NCI-H1930 (cell line): ENCODE measurements around the gene C16orf74.

Experiments
- DNase-seq, 2 experiments: peaks; one replicate each; lab custom pipeline; 2025; lab: John Stamatoyannopoulos, UW

The C16orf74 gene

DNA sequence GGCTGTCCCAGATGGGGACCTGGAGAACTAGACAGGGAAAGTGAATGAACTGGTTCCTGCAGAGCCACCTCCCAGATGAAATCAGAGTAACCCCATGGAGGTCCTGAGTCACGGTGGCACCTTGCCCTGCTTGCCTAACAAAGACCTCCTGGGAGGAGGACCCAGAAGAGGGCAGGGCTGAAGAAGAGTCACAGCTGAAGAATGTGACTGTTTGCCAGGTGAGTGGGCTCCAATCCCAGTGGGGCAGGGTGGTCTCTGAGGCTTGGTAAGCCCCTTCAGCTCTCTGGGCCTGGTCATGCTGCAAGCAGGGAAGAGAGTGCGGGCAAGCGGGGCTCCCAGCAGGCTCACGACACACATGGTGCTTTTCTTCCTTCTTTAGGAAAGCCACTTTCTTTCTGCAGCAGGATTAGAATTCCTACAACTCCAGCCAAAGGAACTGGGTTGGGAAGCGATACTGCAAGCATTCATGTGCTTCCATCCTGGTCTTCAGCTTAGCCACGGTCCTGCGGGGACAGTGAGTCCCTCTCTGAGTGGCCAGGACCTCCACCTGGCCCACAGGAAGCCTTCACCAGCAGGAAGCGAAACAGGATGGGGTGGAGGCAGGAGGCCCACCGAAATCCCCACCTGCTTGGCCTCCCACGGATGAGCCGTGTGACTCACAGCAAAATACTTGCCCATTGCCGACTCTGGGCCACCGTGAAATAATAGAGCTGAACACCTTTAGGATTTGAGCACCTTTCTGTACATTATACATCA lies 4.3 kb downstream of the C16orf74 start:
- DNase-seq, result no peak

DNA sequence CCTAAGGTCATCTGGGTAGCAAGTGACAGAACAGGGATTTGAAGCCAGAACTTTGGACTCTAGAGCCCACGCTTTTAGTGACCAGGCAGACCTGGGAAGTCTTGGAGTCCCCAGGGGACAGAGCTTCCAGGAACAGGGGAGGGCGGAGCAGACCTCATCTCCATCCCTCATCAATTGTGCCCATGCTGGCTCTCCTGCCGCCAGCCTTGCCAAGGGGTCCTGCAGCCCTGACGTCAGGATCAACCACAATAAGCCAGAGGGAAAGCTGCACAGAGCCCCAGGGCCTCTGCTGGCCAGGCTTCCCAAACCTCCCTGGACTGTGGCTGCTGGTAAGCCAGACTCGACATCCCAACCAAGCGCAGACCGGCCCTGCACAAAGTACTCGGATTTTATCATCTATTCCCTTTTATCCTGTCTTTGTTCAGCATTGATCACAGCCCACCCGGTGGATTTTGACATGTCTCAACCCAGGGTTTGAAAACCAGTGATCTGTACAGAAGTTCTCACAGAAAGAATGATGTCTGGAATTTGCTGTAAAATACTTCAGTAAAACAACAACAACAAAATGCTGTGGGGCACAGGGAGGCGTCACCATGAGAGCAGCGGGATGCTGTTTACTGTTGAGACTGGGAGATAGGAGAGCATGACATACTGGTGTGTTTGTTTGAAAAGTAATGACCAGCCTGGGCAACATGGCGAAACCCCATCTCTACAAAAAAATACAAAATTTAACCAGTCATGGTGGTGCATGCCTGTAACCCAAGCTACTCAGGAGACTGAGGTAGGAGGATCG lies 11.8 kb downstream of the C16orf74 start:
- DNase-seq, result no peak

DNA sequence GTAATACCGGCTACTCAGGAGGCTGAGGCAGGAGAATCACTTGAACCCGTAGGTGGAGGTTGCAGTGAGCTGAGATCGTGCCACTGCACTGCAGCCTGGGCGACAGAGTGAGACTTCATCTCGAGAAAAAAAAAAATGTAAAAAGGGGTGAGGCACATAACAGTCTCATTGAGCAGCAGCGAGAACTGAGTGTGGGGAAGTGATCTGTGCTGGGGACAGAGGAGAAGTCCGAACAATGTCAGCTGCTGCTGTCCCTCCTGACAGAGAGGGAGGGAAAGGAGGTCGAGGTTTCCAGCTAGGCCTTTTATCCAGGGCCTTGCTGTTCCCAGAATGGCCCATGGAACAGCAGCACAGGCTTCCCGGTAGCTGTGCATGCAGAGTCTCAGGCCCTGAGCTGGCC lies 14.0 kb downstream of the C16orf74 start:
- DNase-seq, result no peak

DNA sequence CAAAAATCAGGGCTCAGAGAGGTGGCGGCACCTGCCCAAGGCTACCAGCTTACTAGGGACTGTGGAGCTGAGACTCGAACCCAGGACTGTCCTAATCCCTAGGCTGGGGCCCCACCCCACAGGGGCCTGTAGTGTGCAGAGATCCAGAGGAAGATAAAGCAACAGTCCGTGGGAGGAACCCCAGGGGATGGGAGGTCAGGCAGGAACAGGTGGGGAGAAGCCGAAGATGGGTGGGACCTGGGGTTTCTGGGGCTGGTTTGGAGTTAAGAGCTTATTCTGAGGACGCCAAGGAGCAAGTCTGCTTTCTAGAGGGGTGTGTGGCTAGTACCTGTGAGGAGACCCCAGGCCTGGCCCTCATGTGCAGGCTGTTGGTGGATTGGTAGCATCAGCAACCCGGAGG lies 14.9 kb downstream of the C16orf74 start:
- DNase-seq, result no peak

DNA sequence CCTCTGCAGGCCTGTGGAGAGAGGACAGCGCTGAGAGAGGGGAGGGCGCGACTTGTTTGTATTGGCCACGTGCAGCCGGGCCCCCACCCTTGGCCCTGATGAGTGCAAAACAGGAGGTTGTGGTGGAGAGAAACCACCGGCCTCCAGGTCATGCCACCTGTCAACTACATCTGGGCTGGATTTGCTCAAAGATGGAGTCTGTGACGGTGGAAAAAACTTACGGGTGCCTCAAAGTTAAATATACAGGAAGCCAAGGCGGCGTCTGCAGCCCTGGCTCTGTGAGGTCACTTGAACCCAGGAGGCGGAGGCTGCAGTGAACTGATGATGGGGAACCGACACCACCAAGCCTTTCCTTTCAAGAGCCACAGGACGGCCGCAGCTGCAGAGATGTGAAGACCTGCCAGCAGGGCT lies 15.7 kb downstream of the C16orf74 start:
- no peak for DNase-seq

DNA sequence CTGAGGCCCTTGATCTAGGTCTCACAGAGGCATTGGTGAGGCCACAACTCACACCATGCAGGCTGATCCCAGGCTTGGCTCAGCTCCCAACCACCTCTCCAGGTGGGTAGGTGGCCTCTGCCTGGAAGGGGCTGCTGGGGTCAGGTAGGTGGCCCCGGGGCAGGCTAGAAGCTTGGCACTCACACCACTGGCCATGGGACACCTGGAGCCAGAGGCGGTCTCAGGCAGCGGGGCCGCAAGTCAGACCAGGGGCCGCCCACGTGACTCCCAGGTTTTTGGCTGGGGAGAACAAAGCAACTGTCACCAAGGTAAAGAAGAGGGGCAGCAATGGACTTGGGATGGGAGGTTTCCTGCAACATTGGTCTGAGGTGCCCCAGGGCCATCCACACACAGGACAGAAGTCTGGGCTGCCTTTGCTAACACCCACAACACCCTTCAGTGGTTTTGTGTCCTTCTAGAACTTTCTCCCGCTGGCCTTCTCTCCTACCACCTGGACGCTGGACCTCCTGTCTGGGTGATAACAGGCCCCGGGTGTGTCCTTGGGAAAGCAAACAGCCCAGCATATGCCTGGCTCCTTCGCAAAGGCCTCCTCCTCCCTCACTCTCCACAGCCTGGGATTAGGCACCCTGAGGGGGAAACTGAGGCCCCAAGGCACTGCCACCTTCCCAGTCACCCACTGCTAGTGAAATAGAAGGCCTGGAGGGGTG lies 16.4 kb downstream of the C16orf74 start:
- no peak for DNase-seq

DNA sequence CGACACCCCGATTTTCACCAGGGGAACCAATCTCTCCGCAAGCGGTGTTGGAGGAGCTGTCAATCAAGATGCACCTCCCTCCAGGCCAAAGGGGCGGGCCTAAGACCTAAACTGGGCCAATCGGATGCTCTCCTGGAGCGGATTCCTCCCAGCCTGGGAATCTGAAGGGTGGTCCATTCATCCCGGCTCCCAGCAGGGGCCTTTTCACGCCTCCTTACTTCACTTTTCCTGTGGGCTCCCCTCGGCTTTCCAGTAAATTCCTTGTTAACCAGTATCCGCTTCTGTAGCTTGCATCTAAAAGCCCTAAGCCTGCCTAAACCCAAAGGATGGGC lies 17.1 kb downstream of the C16orf74 start:
- DNase-seq, result no peak

DNA sequence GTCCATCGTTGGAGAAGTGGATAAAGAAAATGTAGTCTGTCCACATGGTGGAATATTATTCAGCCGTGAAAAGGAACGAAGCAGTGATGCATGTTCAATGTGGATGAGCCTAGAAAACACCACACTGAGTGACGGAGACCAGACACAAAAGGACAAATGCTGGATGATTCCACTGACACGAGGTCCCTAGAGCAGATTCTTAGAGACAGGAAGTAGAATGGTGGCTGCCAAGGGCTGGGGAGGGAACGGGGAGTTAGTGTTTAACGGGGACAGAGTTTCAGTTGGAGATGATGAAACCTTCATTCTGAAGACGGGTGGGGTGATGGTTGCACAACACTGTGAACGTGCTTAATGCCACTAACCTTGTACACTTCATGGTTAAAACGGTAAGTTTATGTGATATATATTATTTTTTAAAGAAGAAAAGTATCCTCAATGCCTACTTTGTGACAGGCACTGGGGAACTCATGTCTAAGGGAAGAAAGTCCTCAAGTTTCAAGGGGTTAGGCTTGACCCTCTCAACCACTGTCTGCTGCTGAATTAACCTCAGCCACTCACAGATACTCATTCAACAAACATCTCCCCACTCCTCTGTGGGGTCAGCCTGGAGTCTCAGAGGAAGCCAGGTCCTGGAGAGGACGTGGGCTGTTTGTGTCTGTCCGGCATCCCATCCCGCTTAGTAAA lies 17.6 kb downstream of the C16orf74 start:
- DNase-seq, result no peak

DNA sequence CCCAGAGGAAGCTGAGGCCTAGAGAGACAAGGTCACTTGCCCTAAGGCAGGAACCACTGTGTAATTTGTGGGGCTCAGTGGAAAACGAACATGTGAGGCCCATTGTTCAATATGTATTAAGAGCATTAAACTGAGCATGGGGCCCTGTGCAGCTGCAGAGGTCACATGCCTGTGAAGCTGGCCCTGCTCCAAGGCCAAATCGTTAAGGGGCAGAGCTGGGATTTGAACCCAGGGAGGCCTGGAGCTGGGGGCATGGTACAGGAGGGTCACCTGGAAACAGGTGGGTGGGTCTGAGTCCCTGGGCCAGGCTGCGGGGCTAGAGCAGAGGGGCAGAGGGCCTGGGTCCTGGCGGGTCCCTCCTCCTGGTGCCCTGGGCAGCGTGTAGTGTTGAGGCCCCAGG lies 19.7 kb downstream of the C16orf74 start:
- no peak for DNase-seq

DNA sequence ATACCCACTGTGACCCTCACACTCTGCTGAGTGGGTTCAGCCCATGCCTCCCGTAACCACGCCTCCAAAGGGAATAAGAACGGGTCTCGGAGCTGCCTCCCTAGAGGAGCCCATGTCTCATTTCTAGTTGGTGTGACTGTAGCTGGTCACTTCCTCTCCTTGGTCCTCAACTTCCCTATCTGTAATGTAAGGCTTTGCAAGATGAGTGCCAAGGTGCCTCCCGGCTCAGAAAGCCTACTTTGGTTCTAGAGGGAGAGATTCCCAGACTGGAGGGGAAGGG lies 20.8 kb downstream of the C16orf74 start:
- no peak for DNase-seq

DNA sequence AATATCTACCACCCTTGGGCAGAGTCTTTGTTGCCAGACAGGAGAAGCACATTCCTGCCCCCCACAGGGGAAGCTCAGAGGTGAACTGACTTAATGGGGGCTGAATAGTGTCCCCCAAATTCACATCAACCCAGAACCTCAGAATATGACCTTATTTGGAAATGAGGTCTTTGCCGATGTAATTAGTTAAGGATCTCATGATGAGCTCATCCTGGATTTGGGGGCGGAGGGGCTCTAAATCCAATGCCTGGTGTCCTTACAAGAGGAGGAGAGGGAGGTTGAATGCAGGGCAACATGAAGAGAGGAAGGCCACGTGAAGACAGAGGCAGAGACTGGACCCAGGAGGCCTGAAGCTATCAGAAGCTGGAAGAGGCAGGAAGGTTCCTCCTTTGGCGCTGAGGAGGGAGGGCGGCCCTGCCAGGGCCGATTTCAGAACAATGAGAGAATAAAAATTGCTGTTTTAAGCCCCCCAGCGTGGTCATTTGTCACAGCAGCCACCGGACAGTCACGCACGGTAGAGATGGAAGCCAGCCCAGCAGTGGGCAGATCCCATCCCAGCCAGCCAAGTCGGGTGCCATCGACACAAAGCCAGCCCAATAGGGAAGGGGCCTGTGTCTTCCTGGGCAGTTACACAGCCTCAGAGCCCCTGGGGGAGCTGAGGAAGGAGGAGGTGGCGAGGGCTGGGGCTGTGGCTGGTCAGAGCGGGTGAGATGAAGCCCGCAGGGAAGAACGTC lies 21.3 kb downstream of the C16orf74 start:
- DNase-seq, result no peak

DNA sequence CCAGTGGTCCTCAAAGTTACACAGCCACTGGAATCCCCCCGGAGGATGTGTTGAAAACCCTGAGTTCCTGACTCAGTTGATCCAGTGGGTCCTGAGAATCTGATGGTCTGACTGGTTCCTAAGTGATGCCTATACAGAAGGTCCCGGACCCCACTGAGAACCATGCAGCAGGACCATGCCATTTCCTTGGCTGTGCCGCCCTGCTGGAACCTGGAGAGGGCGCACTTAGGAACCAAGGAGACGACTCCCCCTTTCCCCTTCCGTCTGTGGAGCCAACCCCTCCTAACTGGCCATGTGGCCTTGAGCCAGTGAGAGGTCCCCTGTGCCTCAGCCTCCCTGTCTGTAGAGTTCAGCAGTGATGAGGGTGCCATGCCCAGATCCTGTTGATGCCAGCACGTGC lies 22.0 kb downstream of the C16orf74 start:
- no peak for DNase-seq

DNA sequence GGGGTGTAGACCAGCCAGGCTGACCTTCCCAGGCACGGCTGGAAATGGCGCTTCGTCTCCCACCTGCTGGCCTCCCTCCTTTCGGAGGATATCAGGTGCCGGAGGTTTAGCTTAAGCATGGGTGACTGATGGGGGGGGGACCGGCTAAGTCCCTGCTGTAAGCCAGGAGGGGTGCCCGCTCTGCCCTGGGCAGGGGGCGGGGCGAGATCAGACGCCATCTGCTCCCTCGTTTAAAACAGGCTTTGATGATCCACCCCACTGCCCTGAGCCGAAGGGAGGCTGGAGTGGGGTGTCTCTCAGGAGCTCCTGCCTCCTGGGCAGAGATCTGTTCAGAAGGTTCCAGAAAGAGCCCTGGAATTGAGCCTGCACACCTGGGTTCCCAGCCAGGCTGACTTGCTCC lies 26.0 kb downstream of the C16orf74 start:
- no peak for DNase-seq

DNA sequence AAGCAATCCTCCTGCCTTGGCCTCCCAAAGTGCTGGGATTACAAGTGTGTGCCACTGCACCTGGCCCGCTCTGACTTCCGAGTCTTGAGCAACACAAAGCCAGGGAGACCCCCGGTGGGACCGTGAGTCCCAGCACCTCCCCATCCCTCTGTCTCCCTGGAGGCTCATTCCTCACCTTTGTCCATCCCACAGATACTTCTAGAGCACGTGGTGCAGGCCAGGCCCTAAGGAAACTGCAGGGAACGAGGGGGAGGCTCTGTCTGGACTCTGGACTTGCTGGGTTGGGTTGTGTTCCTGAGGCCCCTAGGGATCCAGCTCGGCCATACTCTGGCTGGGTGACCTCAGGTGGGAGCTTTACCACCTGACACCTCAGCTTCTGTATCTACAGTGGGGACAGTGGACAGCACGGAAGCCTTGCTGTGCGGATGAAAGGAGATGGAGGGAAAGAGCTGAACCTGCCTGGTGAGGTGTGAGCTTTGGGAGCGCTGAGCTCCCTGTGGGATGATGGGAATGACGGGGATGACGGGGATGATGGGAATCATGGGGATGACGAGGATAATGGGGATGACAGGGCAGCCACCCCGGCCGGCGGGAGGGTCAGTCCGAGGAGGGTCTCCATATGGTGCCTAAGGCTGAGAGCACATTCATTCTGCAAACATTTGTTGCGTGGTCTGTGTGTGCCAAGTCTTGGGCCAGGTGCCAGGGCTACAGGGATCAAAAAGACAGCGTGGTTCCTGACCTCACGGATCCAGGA lies 26.6 kb downstream of the C16orf74 start:
- no peak for DNase-seq

DNA sequence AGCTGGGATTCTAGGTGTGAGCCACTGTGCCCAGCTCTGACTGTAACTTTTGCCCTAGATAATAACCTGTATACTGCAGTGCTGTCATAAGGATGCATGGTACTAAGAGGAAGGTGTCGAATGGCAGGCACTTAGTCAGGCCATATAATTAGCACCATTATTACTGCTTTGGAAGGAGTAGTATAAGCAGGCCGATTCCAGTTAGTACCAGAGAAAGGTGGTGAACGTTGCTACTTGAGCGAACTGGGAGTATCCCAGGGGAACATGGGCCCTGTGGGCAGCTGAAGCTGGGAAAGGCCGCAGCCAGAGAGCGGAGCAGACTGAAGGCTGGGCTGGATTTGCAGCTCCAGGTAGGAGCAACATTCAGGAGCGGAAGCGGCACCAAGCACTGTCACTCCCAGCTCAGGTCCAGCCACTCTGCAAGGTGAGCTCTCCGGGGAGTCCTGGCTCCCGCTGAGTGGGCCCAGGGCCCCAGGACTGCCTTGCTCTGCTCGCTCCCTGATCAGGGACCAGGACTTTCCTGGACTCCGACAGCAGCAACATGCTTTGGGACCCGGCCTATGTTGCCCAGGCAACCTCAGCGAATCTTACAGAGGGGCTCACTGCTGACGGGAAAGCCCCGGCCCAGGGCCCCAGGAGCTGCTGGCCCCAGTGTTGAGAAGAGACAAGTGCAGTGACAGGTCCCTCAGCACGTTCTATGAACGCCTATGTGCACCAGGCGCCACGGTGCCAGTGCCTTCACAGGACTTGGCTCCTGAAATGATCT lies 28.6 kb downstream of the C16orf74 start:
- DNase-seq, result no peak

DNA sequence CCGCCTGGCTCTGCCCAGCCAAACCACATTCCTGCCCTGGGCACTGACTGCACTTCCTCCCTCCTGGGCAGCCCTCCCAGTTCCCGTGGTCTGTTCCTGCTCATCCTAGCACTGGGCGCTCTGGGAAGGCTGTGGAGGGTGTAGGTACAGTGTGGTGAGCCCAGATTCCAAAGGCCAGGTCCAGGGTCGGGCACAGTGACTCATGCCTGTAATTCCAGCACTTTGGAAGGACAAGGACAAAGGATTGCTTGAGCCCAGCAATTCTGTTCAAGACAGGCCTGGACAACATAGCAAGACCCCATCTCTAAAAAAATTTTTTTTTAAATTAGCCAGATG lies 30.6 kb downstream of the C16orf74 start:
- DNase-seq, result no peak

DNA sequence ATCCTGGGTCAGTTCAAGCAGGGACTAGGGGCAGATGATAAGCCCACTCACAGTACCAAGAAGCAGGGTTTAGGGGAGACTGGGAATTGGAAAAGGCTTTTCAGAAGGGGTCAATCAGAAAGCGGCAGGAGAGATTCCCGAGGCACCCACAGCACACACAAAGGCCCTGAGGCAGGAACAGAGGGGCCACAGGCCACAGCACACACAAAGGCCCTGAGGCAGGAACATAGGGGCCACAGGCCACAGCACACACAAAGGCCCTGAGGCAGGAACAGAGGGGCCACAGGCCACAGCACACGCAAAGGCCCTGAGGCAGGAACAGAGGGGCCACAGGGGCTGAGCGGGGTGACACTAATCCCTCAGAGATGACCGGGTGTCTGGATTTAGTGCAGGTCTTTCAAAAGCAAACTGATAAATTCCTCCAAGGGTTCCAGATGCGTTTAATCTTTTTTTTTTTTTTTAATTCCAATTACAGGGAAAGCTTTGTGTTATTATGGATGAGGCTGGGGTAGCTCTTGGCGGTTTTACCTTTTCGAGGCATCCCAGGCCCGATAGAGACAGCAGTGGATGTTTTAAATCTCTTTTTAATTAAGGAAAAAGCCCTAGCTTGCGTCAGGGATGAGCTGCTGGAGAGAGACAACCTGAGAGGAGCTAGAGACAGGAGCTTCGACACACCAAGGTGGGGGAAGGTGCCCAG lies 31.1 kb downstream of the C16orf74 start:
- no peak for DNase-seq

DNA sequence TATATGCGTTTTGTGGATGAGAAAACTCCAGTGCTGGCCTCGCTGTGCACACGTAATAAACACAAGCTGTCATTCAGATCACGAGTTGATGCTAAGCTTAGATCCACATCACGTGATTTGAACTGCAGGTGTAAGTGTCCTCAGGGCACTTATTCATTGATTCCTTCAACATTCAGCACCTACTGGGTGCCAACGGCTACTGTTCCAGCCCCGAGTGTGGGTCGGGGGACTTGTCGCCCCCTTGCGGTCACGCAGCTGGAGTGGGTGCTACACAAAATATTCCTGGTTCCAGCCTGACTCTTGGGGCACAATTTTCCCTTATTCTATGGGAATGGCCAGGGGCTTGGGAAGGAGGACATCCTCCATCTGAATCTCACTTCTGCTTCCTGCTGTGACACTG lies 32.2 kb downstream of the C16orf74 start:
- no peak for DNase-seq

DNA sequence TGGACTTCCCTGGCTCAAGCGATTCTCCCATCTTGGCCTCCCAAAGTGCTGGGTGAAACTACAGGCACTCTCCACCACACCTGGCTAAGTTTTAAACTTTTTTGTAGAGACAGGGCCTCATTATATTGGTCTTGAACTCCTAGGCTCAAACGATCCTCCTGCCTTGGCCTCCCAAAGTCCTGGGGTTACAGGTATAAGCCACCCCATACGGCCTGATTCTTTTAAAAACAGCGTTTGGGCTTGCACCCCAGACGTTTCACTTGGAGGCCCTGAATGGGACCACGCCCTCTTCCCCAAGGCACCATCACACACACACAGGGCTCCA lies 32.8 kb downstream of the C16orf74 start:
- no peak for DNase-seq
